Spleen (tissue), 11 donors: Measurements from ENCODE around the gene ABHD2. TPM values are rescaled to one million over a fixed set of nuclear protein-coding genes. Genes with fewer than 3 reads are reported as not detected.

ENCODE experiments used
- DNase-seq: peaks from one replicate; pipeline ENCODE4 v3.0.0-alpha.2; 2020
- H3K27ac ChIP-seq, 8 donors: fragments of 200-600 bp; sonication (generic) in 7 of 8; 1 replicate in 4 of 8; 2 replicates in 4 of 8; pipeline versions ENCODE4 v1.5.0 to v1.8.0; 2016 to 2021; ENCODE audit warnings: inconsistent platforms in 4 of 8, mild to moderate bottlenecking in 4 of 8, moderate library complexity in 1 of 8
- H3K27me3 ChIP-seq, 7 donors: fragments of 200-600 bp; sonication (generic) in 6 of 7; replicated peaks in 1 of 7; 1 replicate in 4 of 7; 2 replicates in 3 of 7; pipeline versions ENCODE4 v1.5.0 to v1.8.0; 2016 to 2021; ENCODE audit warnings: inconsistent platforms in 3 of 7, mild to moderate bottlenecking in 1 of 7
- H3K36me3 ChIP-seq, 6 donors: fragments of 200-600 bp; sonication (generic) in 5 of 6; 1 replicate in 4 of 6; 2 replicates in 2 of 6; pipeline versions ENCODE4 v1.5.0 to v1.8.0; 2016 to 2021; ENCODE audit warnings: inconsistent platforms in 2 of 6
- H3K4me1 ChIP-seq, 6 donors: fragments of 200-600 bp; sonication (generic) in 5 of 6; 1 replicate in 3 of 6; 2 replicates in 3 of 6; pipeline versions ENCODE4 v1.5.0 to v1.8.0; 2016 to 2021; ENCODE audit warnings: inconsistent platforms in 3 of 6
- H3K4me3 ChIP-seq, 8 donors: fragments of 200-600 bp; sonication (generic) in 7 of 8; 1 replicate in 4 of 8; 2 replicates in 4 of 8; pipeline versions ENCODE4 v1.5.0 to v1.8.0; 2016 to 2021; ENCODE audit warnings: inconsistent platforms in 4 of 8, mild to moderate bottlenecking in 4 of 8, moderate library complexity in 2 of 8
- H3K9me3 ChIP-seq, 8 donors: fragments of 200-600 bp; sonication (generic) in 7 of 8; 1 replicate in 4 of 8; 2 replicates in 4 of 8; pipeline versions ENCODE4 v1.5.0 to v1.8.0; 2016 to 2021; ENCODE audit warnings: inconsistent platforms in 4 of 8
- CTCF ChIP-seq, 11 experiments: fragments of 200-600 bp in 7 of 11; fragments of 450-650 bp in 4 of 11; sonication (generic) in 4 of 11; IDR thresholded peaks in 8 of 11; conservative IDR thresholded peaks in 3 of 11; 1 replicate in 7 of 11; 2 replicates in 4 of 11; pipeline versions ENCODE4 v1.4.0 to v1.8.0; 2016 to 2021; ENCODE audit warnings: antibody characterized with exemption in 11 of 11, inconsistent platforms in 4 of 11, mild to moderate bottlenecking in 1 of 11
- POLR2A ChIP-seq, 3 donors: fragments of 450-650 bp; IDR thresholded peaks; one replicate each; pipeline ENCODE4 v1.5.1; 2017; ENCODE audit warnings: antibody characterized with exemption in 3 of 3, mild to moderate bottlenecking in 1 of 3
- POLR2AphosphoS5 ChIP-seq, 3 donors: sonication (generic); formaldehyde crosslinking; IDR thresholded peaks; one replicate each; pipeline ENCODE4 v1.5.1; 2017; ENCODE audit warnings: antibody characterized with exemption in 3 of 3
- WGBS, 5 donors: extraction: QIAGEN DNeasy Blood & Tissue Kit in 3 of 5; methylation state at CpG; one replicate each; pipeline versions ENCODE4 v1.1.5 to v1.1.7; 2013 to 2018; 5-methylcytosine and 5-hydroxymethylcytosine counted together
- intact Hi-C: fragments of 100-400 bp; cut with DNase I; formaldehyde crosslinking; loops from one replicate; pipeline ENCODE4 v1.15.0; 2023; ENCODE audit warnings: low total_unique reads
- polyA plus RNA-seq, 3 donors: library from polyadenylated mRNA; stranded (reverse); fragments of 200-250 nt; gene quantifications; one replicate each; pipeline ENCODE4 v1.2.1, GENCODE V29; 2013
- total RNA-seq, 7 donors: library from RNA; depleted of rRNA in 3 of 7; stranded (reverse); fragments of >200 nt in 3 of 7; fragmentation: NEBNext Ultra II Directional in 4 of 7; extraction: Animal tissue kit (Norgen Biotek cat#: 25700) in 4 of 7; gene quantifications; one replicate each; pipeline versions ENCODE4 v1.1.0 to v1.2.1, GENCODE V29; 2016 to 2021
- donor health status: healthy with polysubstance abuse.
- donor health status: DM: no; HTN: no; CAD: no; lungs with moderate emphysema.
- donor health status: DM: no; HTN: no; CAD: no.
- donor health status: Bipolar disorder and iron deficiency.
- donor health status: healthy.
- donor health status: DM: no; HTN: no; CAD: no.
- donor health status: DM: yes; HTN: yes; CAD: no.

ABHD2 gene
- total and polyA plus RNA-seq, 10 donors: 2.1 to 158 (median 106) TPM

- Histone ChIP-seq H3K4me1 (peaks cover 0 to 20% (median 3%) of the 10 kb centered on the region in 6 donors), H3K27ac (peak overlapping the region in 6 of 8 donors; percentile 2 to 63 (median 59)), H3K36me3 (peaks cover 0 to 100% (median 52%) of the 10 kb centered on the region in 6 donors), H3K27me3 (no peaks in the 10 kb centered on the region), H3K4me3 (no peak overlapping the region), H3K9me3 (no peaks in the 10 kb centered on the region)
- TF ChIP-seq POLR2A (IDR thresholded peaks at IDR 0.05): no peak
- TF ChIP-seq POLR2AphosphoS5 (IDR thresholded peaks at IDR 0.05): peak in 2 of 3 donors; percentile 14 to 20
- DNase-seq: no peak
- WGBS, 5 donors: 58 to 76% (median 61%) methylated on average over 4 of the region's 4 CpGs
- intact Hi-C loops: no loop called here
Observed at GRCh38 chr15:89197503-89197971, 109.3 kb downstream of the ABHD2 start.

GRCh38 chr15:89198196-89198595, 109.9 kb downstream of the ABHD2 start:
- 87 to 94% (median 90%) methylated on average over 2 of the region's 2 CpGs for WGBS, 5 donors
- no peaks in the 10 kb centered on the region for H3K27me3 ChIP-seq
- peak overlapping the region in 3 of 8 donors; percentile 57 to 61 (median 61) for H3K27ac ChIP-seq
- no peak for DNase-seq
- H3K4me3 ChIP-seq: no peak overlapping the region
- intact Hi-C loops: no loop called here
- peaks cover 0 to 95% (median 46%) of the 10 kb centered on the region in 6 donors for H3K36me3 ChIP-seq
- peaks cover 0 to 20% (median 3%) of the 10 kb centered on the region in 6 donors for H3K4me1 ChIP-seq
- no peak for TF ChIP-seq POLR2AphosphoS5 (IDR thresholded peaks at IDR 0.05)
- TF ChIP-seq CTCF (IDR thresholded peaks at IDR 0.05 in 8 of 11, conservative IDR thresholded peaks at IDR 0.05 in 3 of 11): no peak
- no peak for TF ChIP-seq POLR2A (IDR thresholded peaks at IDR 0.05)
- H3K9me3 ChIP-seq: no peaks in the 10 kb centered on the region

- Histone ChIP-seq H3K27ac (peak overlapping the region in 3 of 8 donors; percentile 36 to 56 (median 42)), H3K4me1 (peaks cover 0 to 20% (median 3%) of the 10 kb centered on the region in 6 donors), H3K27me3 (no peaks in the 10 kb centered on the region), H3K9me3 (no peaks in the 10 kb centered on the region), H3K36me3 (peaks cover 0 to 88% (median 39%) of the 10 kb centered on the region in 6 donors), H3K4me3 (no peak overlapping the region)
- WGBS, 5 donors: 88 to 96% (median 94%) methylated on average over 3 of the region's 3 CpGs
- intact Hi-C loops: no loop called here
- DNase-seq: no peak
- TF ChIP-seq CTCF (IDR thresholded peaks at IDR 0.05 in 8 of 11, conservative IDR thresholded peaks at IDR 0.05 in 3 of 11) (no peak), POLR2A (IDR thresholded peaks at IDR 0.05) (no peak), POLR2AphosphoS5 (IDR thresholded peaks at IDR 0.05) (no peak)
Observed at GRCh38 chr15:89198934-89199333, 110.7 kb downstream of the ABHD2 start.

- WGBS, 5 donors: 31 to 48% (median 45%) methylated on average over 6 of the region's 6 CpGs
- H3K27me3 ChIP-seq: no peaks in the 10 kb centered on the region
- intact Hi-C loops: no loop called here
- H3K4me1 ChIP-seq: peaks cover 0 to 20% (median 3%) of the 10 kb centered on the region in 6 donors
- no peak for DNase-seq
- no peak overlapping the region for H3K4me3 ChIP-seq
- TF ChIP-seq POLR2AphosphoS5 (IDR thresholded peaks at IDR 0.05) (peak in 2 of 3 donors; percentile 18 to 59), POLR2A (IDR thresholded peaks at IDR 0.05) (no peak), CTCF (IDR thresholded peaks at IDR 0.05 in 8 of 11, conservative IDR thresholded peaks at IDR 0.05 in 3 of 11) (no peak)
- H3K9me3 ChIP-seq: no peaks in the 10 kb centered on the region
- peak overlapping the region in 5 of 8 donors; percentile 16 to 56 (median 36) for H3K27ac ChIP-seq
- peaks cover 0 to 79% (median 31%) of the 10 kb centered on the region in 6 donors for H3K36me3 ChIP-seq
Observed at GRCh38 chr15:89199746-89200145, 111.5 kb downstream of the ABHD2 start.
